ENCODE measurements around the gene PLAAT3. TPM values are rescaled to one million over a fixed set of nuclear protein-coding genes. Genes with fewer than 3 reads are reported as not detected.

PLAAT3 gene
- total RNA-seq, 1 experiment from 2014 or later, result 3.6 TPM

GRCh38 chr11:63537293-63538101 lies 76.7 kb downstream of the PLAAT3 start:
- H3K27ac Mint-ChIP-seq (ENCODE audit: low read depth, unreplicated experiment), result peak overlapping the region; percentile 84
- ChIA-PET CTCF (interaction anchor here (0.6 to 1.9 kb wide), 7 partner anchors 8 to 648 kb away, joined by 3 to 11 read pairs (median 3); no protein-coding TSS in a partner anchor), POLR2A (interaction anchor here (0.8 to 2.4 kb wide), 3 partner anchors 27 to 49 kb away, joined by 3 to 7 read pairs (median 4); no protein-coding TSS in a partner anchor)
- TF ChIP-seq CTCF (IDR thresholded peaks at IDR 0.05; ENCODE audit: unreplicated experiment), result no peak
- no peaks in the 10 kb centered on the region for H3K4me1 Mint-ChIP-seq (ENCODE audit: insufficient read depth, unreplicated experiment)
- no peaks in the 10 kb centered on the region for H3K27me3 Mint-ChIP-seq (ENCODE audit: insufficient read depth, unreplicated experiment)
- H3K9me3 Mint-ChIP-seq (ENCODE audit: unreplicated experiment), result no peaks in the 10 kb centered on the region
- BruUV-seq (replicated peaks), result no TSS peak
- H3K36me3 Mint-ChIP-seq (ENCODE audit: insufficient read depth, unreplicated experiment), result no peaks in the 10 kb centered on the region
- no peak for DNase-seq (ENCODE audit: unreplicated experiment)
- intact Hi-C loops (cut with micrococcal nuclease), result no loop called here
- peak overlapping the region; percentile 39 for H3K4me3 Mint-ChIP-seq (ENCODE audit: unreplicated experiment)

DNA sequence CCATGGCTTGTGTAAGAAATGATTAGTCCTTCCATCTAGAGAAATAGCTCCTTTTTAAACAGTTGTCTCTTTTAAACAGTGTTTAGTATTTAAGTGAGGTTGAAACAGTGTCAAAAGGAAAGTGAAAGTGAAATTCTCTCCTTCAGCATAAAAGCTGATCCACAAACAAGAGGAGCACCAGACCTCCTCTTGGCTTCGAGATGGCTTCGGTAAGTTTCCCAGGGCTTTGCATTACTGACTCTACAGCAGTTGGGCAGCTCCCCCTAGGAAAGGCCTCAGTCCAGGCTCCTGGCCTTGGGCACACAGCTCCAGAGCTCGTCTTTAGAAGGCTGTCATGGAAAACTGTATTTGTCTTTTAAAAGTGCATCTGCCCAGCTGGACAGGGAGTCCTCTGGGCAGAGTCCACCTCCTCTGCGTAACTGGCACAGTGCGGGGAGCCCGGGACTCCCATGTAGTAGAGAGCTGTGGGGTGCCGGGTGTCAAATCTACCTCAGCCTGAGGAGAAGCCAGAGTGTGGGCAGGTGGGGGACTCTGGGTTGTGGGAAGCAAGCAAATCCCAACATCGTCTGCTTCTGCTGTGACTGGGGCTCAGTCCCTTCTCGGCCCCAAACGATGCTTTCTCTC lies 77.5 kb downstream of the PLAAT3 start, which contains the start of gene PLAAT4:
Gene PLAAT4, plus strand, starts transcription at position 140 of the 624 bp plus-strand sequence. Its CDS starts 61 bp downstream, at position 201.
- Mint-ChIP-seq H3K4me1 (ENCODE audit: insufficient read depth, unreplicated experiment) (peaks cover 7% of the 10 kb centered on the region), H3K4me3 (ENCODE audit: unreplicated experiment) (peak within 1 kb of the TSS; percentile 39), H3K27me3 (ENCODE audit: insufficient read depth, unreplicated experiment) (no peaks in the 10 kb centered on the region), H3K27ac (ENCODE audit: low read depth, unreplicated experiment) (peak within 1 kb of the TSS; percentile 84), H3K9me3 (ENCODE audit: unreplicated experiment) (no peaks in the 10 kb centered on the region), H3K36me3 (ENCODE audit: insufficient read depth, unreplicated experiment) (no peaks in the 10 kb centered on the region)
- CTCF ChIA-PET, result interaction anchor here (0.6 to 1.9 kb wide), 5 partner anchors 9 to 648 kb away, joined by 3 to 11 read pairs (median 4); no protein-coding TSS in a partner anchor
- TF ChIP-seq CTCF (IDR thresholded peaks at IDR 0.05; ENCODE audit: unreplicated experiment), result no peak
- intact Hi-C loops (cut with micrococcal nuclease), result no loop called here
- POLR2A ChIA-PET, result interaction anchor here (0.8 to 2.4 kb wide), 3 partner anchors 28 to 48 kb away, joined by 3 to 7 read pairs (median 4); no protein-coding TSS in a partner anchor
- peak; percentile 11 for DNase-seq (ENCODE audit: unreplicated experiment)
- BruUV-seq (replicated peaks), result no TSS peak

GRCh38 chr11:63535734-63536133 lies 78.5 kb downstream of the PLAAT3 start:
- ChIA-PET POLR2A (interaction anchor here (2.4 kb wide), 1 partner anchor 29 kb away, joined by 7 read pairs; no protein-coding TSS in a partner anchor), CTCF (interaction anchor here (0.5 to 1.9 kb wide), 2 partner anchors 57 to 344 kb away, joined by 4 to 11 read pairs; no protein-coding TSS in a partner anchor)
- H3K36me3 Mint-ChIP-seq (ENCODE audit: insufficient read depth, unreplicated experiment), result no peaks in the 10 kb centered on the region

More at GRCh38 chr11:63535734-63536133, 78.5 kb downstream of the PLAAT3 start:
- no peak overlapping the region for H3K4me3 Mint-ChIP-seq (ENCODE audit: unreplicated experiment)
- no peak for DNase-seq (ENCODE audit: unreplicated experiment)
- no peak for TF ChIP-seq CTCF (IDR thresholded peaks at IDR 0.05; ENCODE audit: unreplicated experiment)
- intact Hi-C loops (cut with micrococcal nuclease), result no loop called here
- no peaks in the 10 kb centered on the region for H3K27me3 Mint-ChIP-seq (ENCODE audit: insufficient read depth, unreplicated experiment)
- H3K9me3 Mint-ChIP-seq (ENCODE audit: unreplicated experiment), result no peaks in the 10 kb centered on the region
- peaks cover 14% of the 10 kb centered on the region for H3K4me1 Mint-ChIP-seq (ENCODE audit: insufficient read depth, unreplicated experiment)
- BruUV-seq (replicated peaks), result no TSS peak
- no peak overlapping the region for H3K27ac Mint-ChIP-seq (ENCODE audit: low read depth, unreplicated experiment)
